Smooth muscle cell (in vitro differentiated cells): Measurements from ENCODE around the gene SERPINE2. TPM values are rescaled to one million over a fixed set of nuclear protein-coding genes. Genes with fewer than 3 reads are reported as not detected.

Experiments used
- DNase-seq: peaks from one replicate; lab custom pipeline; 2025; ENCODE audit not compliant: unreplicated experiment; lab: John Stamatoyannopoulos, UW
- H2AFZ ChIP-seq: fragments of 200-600 bp; sonication (generic); 2 replicates; pipeline ENCODE4 v1.6.0; 2016; ENCODE audit warnings: antibody characterized with exemption, low read depth, mild to moderate bottlenecking
- H3F3A ChIP-seq: fragments of 200-600 bp; sonication (generic); 2 replicates; pipeline ENCODE4 v1.6.0; 2017; ENCODE audit warnings: antibody characterized with exemption, low read depth
- H3K27ac ChIP-seq: fragments of 200-600 bp; sonication (generic); 2 replicates; pipeline ENCODE4 v1.5.1; 2016; ENCODE audit warnings: low read depth, mild to moderate bottlenecking
- H3K27me3 ChIP-seq: fragments of 200-600 bp; sonication (generic); 2 replicates; pipeline ENCODE4 v1.6.1; 2016; ENCODE audit warnings: low read depth, mild to moderate bottlenecking
- H3K36me3 ChIP-seq: fragments of 200-600 bp; sonication (generic); 2 replicates; pipeline ENCODE4 v1.5.1; 2016; ENCODE audit warnings: low read depth
- H3K4me1 ChIP-seq: fragments of 200-600 bp; sonication (generic); 2 replicates; pipeline ENCODE4 v1.5.1; 2016; ENCODE audit warnings: low read depth
- H3K4me2 ChIP-seq: fragments of 200-600 bp; sonication (generic); 2 replicates; pipeline ENCODE4 v1.6.0; 2016; ENCODE audit warnings: mild to moderate bottlenecking
- H3K4me3 ChIP-seq: fragments of 200-600 bp; sonication (generic); 2 replicates; pipeline ENCODE4 v1.5.1; 2016; ENCODE audit warnings: mild to moderate bottlenecking
- H3K79me2 ChIP-seq: fragments of 200-600 bp; sonication (generic); 2 replicates; pipeline ENCODE4 v1.6.0; 2016; ENCODE audit warnings: low read depth, mild to moderate bottlenecking
- H3K9ac ChIP-seq: fragments of 200-600 bp; sonication (generic); 2 replicates; pipeline ENCODE4 v1.6.0; 2016; ENCODE audit warnings: low read depth
- H3K9me3 ChIP-seq: fragments of 200-600 bp; sonication (generic); replicated peaks from 2 replicates; pipeline ENCODE4 v1.5.1; 2016; ENCODE audit warnings: low read depth
- H4K20me1 ChIP-seq: fragments of 200-600 bp; sonication (generic); 2 replicates; pipeline ENCODE4 v1.6.0; 2016; ENCODE audit warnings: low read depth
- WGBS: methylation state at CpG from one replicate; pipeline ENCODE4 v1.1.7; 2016; ENCODE audit warnings: low lambda C conversion rate; 5-methylcytosine and 5-hydroxymethylcytosine counted together
- polyA plus RNA-seq: library from polyadenylated mRNA; unstranded; fragments of >200 nt; fragmentation: Nextera tagmentation; extraction: Ambion mirVana; gene quantifications from 2 replicates; pipeline ENCODE4 v1.2.1, GENCODE V29; 2016
- total RNA-seq: library from RNA; depleted of rRNA; stranded (reverse); fragments of >200 nt; gene quantifications from 2 replicates; pipeline ENCODE4 v1.2.3, GENCODE V29; 2014
- TF ChIP-seq, protein P1 (sequence below): fragments of 200-600 bp; sonication (generic); IDR thresholded peaks from 2 replicates; pipeline ENCODE4 v1.5.1; 2017; ENCODE audit warnings: borderline replicate concordance, mild to moderate bottlenecking, antibody characterized with exemption; ENCODE audit not compliant: insufficient read depth, poor library complexity, severe bottlenecking

Gene SERPINE2
- total and polyA plus RNA-seq, 2 experiments from 2014 or later: 2,183 to 3,094 TPM

DNA sequence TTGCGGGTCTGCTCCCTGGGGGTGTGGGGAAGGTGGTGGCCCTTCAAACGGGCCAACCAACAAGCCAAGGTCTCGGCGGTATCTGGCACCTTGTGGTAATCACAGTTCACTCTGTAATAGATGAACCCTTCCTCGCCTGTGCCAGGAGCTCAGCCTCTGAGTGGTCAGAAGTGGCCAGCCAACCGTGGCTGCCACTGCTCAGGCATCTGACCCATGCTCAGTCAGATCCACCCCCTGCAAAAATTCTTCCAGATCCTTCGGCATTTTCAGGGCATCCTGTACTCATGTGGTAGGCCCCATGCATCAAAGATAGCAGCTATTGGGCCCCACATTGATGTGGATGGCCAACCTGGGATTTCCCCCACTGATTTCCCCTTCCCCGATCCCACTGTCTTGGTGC, 39.6 kb upstream of the SERPINE2 start:
- H3K4me2 ChIP-seq: no peak overlapping the region
- H3K27me3 ChIP-seq: no peaks in the 10 kb centered on the region
- WGBS: 96% methylated on average over 8 of the region's 8 CpGs
- H3K27ac ChIP-seq: no peak overlapping the region
- H2AFZ ChIP-seq: no peak overlapping the region
- H3K4me3 ChIP-seq: no peak overlapping the region
- no peaks in the 10 kb centered on the region for H3K36me3 ChIP-seq
- H3F3A ChIP-seq: peaks cover under 1% of the 10 kb centered on the region
- TF ChIP-seq, protein P1, sequence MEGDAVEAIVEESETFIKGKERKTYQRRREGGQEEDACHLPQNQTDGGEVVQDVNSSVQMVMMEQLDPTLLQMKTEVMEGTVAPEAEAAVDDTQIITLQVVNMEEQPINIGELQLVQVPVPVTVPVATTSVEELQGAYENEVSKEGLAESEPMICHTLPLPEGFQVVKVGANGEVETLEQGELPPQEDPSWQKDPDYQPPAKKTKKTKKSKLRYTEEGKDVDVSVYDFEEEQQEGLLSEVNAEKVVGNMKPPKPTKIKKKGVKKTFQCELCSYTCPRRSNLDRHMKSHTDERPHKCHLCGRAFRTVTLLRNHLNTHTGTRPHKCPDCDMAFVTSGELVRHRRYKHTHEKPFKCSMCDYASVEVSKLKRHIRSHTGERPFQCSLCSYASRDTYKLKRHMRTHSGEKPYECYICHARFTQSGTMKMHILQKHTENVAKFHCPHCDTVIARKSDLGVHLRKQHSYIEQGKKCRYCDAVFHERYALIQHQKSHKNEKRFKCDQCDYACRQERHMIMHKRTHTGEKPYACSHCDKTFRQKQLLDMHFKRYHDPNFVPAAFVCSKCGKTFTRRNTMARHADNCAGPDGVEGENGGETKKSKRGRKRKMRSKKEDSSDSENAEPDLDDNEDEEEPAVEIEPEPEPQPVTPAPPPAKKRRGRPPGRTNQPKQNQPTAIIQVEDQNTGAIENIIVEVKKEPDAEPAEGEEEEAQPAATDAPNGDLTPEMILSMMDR: no peak
- no peaks in the 10 kb centered on the region for H3K9me3 ChIP-seq
- H3K4me1 ChIP-seq: no peaks in the 10 kb centered on the region
- H3K9ac ChIP-seq: no peak overlapping the region
- DNase-seq: no peak
- H4K20me1 ChIP-seq: no peaks in the 10 kb centered on the region
- H3K79me2 ChIP-seq: no peaks in the 10 kb centered on the region

DNA sequence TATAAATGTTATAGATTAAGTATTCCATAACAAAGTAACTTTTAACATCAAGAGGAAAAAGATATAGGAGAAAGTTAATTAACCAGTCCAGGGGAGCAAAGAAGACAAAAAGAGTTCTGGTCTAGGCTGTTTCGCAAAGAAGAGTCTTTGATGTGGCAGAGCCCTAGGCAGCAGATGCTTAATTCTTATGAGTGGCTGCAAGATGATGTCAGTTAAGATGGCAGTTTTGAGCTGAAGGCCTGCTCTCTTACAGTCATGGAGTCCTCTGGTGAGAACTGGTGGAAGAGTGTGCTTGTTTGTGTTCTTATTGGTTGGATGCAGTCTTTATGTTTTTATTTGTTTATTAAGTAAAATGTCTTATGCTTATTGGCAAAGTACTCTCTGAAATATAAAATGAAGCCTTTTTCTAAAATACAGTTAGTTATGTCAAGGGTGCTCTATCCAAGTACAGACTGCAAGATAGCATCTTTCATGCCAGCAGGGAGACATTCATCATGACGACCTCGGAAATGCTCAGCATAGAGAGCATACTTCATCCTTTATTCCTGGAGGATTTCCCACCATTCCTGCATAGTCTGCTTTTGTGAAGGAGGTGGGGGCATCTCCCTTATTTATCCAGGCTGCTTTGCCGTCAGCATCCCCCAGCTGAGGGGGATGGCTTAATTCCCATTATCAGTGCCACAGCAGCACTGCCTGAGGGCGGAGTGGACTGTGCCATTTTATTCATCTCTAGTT, 38.9 kb upstream of the SERPINE2 start:
- peaks cover 8% of the 10 kb centered on the region for H3F3A ChIP-seq
- H3K9me3 ChIP-seq: no peaks in the 10 kb centered on the region
- H3K27me3 ChIP-seq: no peaks in the 10 kb centered on the region
- H3K4me2 ChIP-seq: peak overlapping the region; percentile 26
- WGBS: 50% methylated on average over 5 of the region's 5 CpGs
- no peak for DNase-seq
- H4K20me1 ChIP-seq: no peaks in the 10 kb centered on the region
- H3K79me2 ChIP-seq: no peaks in the 10 kb centered on the region
- H2AFZ ChIP-seq: peak overlapping the region; percentile 3
- no peaks in the 10 kb centered on the region for H3K36me3 ChIP-seq
- H3K9ac ChIP-seq: no peak overlapping the region
- H3K4me1 ChIP-seq: no peaks in the 10 kb centered on the region
- no peak overlapping the region for H3K4me3 ChIP-seq
- TF ChIP-seq, protein P1: no peak
- peak overlapping the region; percentile 56 for H3K27ac ChIP-seq

DNA sequence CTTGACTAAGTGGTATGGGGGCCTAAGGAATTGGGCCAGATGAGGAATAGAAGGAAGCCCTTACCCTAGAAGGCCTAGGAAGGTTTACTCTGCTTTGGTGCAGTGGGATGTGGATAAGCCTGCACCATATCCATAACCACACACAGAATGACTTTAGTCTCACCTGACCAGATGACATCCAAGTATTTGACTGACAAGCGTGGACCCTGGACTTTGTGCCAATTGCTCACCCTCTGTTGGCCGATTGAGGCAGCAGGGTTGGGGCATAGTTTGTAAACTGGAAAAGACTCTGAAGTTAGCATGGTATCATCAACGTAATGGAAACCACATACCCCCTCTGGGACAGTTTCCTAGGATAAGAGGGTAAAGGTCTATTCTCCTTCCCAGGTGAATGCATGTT, 36.5 kb upstream of the SERPINE2 start:
- Histone ChIP-seq H3F3A (peaks cover 17% of the 10 kb centered on the region), H3K27ac (no peak overlapping the region), H3K4me3 (no peak overlapping the region), H3K79me2 (no peaks in the 10 kb centered on the region), H3K27me3 (no peaks in the 10 kb centered on the region), H3K4me2 (no peak overlapping the region), H3K9me3 (no peaks in the 10 kb centered on the region), H3K36me3 (no peaks in the 10 kb centered on the region), H4K20me1 (no peaks in the 10 kb centered on the region), H2AFZ (no peak overlapping the region), H3K4me1 (no peaks in the 10 kb centered on the region), H3K9ac (no peak overlapping the region)
- DNase-seq: no peak
- 96% methylated on average over 3 of the region's 3 CpGs for WGBS
- TF ChIP-seq, protein P1: no peak

DNA sequence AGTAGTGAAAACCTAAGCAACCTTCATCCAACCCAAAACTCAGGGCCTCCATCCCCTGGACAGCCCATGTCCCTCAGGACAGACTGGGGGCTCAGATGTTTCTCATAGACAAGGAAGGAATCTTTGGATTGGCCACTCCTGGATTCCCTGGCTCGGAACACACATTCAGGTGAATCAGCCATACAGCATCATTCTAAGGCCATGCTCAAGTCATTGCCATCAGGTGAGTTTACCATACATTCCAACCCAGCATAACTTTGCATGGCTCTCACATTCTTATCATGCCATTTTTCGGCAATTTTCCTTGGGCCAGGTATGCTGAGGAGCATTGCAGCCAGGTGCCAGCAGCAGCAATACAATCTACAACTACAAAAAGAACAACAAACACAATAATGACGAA, 34.6 kb upstream of the SERPINE2 start:
- TF ChIP-seq, protein P1: no peak

More for the DNA sequence above, 34.6 kb upstream of the SERPINE2 start:
- Histone ChIP-seq H3K4me2 (peak overlapping the region; percentile 63), H3K9me3 (no peaks in the 10 kb centered on the region), H4K20me1 (no peaks in the 10 kb centered on the region), H2AFZ (no peak overlapping the region), H3K36me3 (no peaks in the 10 kb centered on the region), H3K79me2 (no peaks in the 10 kb centered on the region), H3K4me3 (no peak overlapping the region), H3K9ac (peak overlapping the region; percentile 60), H3K27ac (peak overlapping the region; percentile 93), H3F3A (peaks cover 17% of the 10 kb centered on the region), H3K4me1 (no peaks in the 10 kb centered on the region), H3K27me3 (no peaks in the 10 kb centered on the region)
- WGBS: 87% methylated on average over 3 of the region's 3 CpGs
- DNase-seq: no peak
